ENCODE measurements around the gene ABHD11.

DNA sequence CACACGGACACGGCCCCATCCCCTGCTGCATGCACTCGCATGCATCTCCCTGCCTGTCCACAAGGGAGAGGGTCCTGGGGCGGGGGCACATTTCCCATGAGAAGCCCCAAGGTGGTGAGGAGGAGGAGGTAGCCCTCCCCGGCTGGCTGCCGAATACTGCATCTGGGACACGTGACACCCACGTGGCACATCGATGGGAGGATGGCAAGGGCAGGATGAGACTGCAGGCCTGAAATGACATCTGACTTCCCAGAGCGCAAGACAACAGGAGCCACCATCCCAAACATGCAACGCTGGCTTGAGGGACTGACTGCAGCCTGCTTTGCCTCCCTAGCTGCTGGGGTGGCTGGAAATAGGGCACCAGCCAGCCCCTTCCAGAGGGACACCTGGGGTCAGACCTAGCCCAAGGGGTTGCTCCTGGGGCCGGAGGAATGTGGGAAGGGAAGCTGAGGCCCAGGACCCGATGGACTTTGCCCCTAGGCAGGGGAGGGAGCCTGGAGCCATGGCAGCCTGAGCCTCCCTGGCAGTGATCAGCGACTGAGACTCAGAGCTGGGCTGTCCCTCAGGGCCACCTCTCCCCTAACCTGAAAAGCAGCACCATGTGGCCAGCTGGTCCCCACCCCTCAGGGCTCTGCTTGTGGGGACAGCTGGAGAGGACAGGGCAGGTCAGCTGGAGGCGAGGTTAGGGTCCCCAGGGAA is 39.1 kb downstream of the ABHD11 start:
- TF ChIP-seq, protein P1, sequence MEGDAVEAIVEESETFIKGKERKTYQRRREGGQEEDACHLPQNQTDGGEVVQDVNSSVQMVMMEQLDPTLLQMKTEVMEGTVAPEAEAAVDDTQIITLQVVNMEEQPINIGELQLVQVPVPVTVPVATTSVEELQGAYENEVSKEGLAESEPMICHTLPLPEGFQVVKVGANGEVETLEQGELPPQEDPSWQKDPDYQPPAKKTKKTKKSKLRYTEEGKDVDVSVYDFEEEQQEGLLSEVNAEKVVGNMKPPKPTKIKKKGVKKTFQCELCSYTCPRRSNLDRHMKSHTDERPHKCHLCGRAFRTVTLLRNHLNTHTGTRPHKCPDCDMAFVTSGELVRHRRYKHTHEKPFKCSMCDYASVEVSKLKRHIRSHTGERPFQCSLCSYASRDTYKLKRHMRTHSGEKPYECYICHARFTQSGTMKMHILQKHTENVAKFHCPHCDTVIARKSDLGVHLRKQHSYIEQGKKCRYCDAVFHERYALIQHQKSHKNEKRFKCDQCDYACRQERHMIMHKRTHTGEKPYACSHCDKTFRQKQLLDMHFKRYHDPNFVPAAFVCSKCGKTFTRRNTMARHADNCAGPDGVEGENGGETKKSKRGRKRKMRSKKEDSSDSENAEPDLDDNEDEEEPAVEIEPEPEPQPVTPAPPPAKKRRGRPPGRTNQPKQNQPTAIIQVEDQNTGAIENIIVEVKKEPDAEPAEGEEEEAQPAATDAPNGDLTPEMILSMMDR (conservative IDR thresholded peaks at IDR 0.05 in 1 of 2, IDR thresholded peaks at IDR 0.05 in 1 of 2; ENCODE audit: low read depth in 1 of 2, low read length in 2 of 2), result no peak
- no peak for TF ChIP-seq EZH2 (IDR thresholded peaks at IDR 0.05; ENCODE audit: low read length, missing control alignments)
